ENCODE results near the gene MLLT3.

DNA sequence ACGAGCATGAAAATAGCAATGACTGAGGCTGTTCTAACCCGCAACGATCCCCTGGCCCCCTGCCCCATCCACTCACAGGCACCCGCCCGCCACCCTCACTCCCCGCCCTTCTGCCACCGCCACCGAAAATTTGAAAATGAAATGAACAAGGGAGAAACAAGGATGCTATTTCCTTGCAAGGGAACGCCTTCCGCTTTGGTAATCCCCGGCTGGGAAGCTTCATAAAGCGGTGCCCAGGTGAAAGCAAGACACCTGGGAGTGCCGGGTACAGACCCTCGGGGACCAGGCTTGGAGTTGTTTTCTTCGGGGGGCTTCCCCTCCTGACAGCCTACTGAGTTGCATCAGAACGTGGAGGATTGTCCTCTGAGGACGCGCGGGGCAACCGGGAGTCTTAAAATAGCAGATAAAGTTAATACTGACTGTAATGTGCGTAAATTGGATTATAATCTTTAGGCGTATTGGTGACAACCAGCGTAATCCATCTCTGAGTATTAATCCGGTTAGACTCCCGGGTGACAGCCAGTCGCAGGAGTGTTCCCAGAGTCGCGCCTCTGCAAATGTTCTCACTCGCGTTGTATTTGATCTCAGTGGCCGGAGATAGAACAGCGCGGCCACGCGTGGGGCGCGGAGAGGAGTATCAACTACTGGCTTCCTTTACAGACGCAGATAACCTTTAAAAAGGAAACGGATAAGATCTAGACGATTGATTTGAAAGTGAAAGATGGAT lies 885 bp upstream of the MLLT3 start:
- no peak for TF ChIP-seq ZC3H10 (CRISPR knock-in tag; IDR thresholded peaks at IDR 0.05)
- TF ChIP-seq RARB (CRISPR knock-in tag; IDR thresholded peaks at IDR 0.05), result no peak
- TF ChIP-seq ZFP30 (CRISPR knock-in tag; IDR thresholded peaks at IDR 0.05), result no peak
- no peak for TF ChIP-seq ARNTL (CRISPR knock-in tag; IDR thresholded peaks at IDR 0.05; ENCODE audit: borderline replicate concordance, low read depth)
- no peak for TF ChIP-seq BACH2 (CRISPR knock-in tag; IDR thresholded peaks at IDR 0.05; ENCODE audit: borderline replicate concordance)
- TF ChIP-seq, protein P1, sequence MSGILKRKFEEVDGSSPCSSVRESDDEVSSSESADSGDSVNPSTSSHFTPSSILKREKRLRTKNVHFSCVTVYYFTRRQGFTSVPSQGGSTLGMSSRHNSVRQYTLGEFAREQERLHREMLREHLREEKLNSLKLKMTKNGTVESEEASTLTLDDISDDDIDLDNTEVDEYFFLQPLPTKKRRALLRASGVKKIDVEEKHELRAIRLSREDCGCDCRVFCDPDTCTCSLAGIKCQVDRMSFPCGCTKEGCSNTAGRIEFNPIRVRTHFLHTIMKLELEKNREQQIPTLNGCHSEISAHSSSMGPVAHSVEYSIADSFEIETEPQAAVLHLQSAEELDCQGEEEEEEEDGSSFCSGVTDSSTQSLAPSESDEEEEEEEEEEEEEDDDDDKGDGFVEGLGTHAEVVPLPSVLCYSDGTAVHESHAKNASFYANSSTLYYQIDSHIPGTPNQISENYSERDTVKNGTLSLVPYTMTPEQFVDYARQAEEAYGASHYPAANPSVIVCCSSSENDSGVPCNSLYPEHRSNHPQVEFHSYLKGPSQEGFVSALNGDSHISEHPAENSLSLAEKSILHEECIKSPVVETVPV (CRISPR knock-in tag; IDR thresholded peaks at IDR 0.05), result no peak
- no peak for TF ChIP-seq ZFP3 (CRISPR knock-in tag; IDR thresholded peaks at IDR 0.05)
- TF ChIP-seq TCF4 (CRISPR knock-in tag; IDR thresholded peaks at IDR 0.05; ENCODE audit: borderline replicate concordance), result no peak
- TF ChIP-seq, protein P2, sequence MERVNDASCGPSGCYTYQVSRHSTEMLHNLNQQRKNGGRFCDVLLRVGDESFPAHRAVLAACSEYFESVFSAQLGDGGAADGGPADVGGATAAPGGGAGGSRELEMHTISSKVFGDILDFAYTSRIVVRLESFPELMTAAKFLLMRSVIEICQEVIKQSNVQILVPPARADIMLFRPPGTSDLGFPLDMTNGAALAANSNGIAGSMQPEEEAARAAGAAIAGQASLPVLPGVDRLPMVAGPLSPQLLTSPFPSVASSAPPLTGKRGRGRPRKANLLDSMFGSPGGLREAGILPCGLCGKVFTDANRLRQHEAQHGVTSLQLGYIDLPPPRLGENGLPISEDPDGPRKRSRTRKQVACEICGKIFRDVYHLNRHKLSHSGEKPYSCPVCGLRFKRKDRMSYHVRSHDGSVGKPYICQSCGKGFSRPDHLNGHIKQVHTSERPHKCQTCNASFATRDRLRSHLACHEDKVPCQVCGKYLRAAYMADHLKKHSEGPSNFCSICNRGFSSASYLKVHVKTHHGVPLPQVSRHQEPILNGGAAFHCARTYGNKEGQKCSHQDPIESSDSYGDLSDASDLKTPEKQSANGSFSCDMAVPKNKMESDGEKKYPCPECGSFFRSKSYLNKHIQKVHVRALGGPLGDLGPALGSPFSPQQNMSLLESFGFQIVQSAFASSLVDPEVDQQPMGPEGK (CRISPR knock-in tag; IDR thresholded peaks at IDR 0.05; ENCODE audit: borderline replicate concordance), result no peak
- no peak for TF ChIP-seq ZNF70 (CRISPR knock-in tag; IDR thresholded peaks at IDR 0.05)
- TF ChIP-seq GLIS3 (CRISPR knock-in tag; IDR thresholded peaks at IDR 0.05), result no peak
- no peak for TF ChIP-seq ESRRG (CRISPR knock-in tag; IDR thresholded peaks at IDR 0.05)
- TF ChIP-seq, protein P3, sequence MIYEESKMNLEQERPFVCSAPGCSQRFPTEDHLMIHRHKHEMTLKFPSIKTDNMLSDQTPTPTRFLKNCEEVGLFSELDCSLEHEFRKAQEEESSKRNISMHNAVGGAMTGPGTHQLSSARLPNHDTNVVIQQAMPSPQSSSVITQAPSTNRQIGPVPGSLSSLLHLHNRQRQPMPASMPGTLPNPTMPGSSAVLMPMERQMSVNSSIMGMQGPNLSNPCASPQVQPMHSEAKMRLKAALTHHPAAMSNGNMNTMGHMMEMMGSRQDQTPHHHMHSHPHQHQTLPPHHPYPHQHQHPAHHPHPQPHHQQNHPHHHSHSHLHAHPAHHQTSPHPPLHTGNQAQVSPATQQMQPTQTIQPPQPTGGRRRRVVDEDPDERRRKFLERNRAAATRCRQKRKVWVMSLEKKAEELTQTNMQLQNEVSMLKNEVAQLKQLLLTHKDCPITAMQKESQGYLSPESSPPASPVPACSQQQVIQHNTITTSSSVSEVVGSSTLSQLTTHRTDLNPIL (CRISPR knock-in tag; IDR thresholded peaks at IDR 0.05; ENCODE audit: low read depth), result no peak

Measured in SK-N-SH treated with all-trans-retinoic acid at 6 μM for 48 hours (cell line).